Measurements from ENCODE around the gene UCK2. TPM values are rescaled to one million over a fixed set of nuclear protein-coding genes. Genes with fewer than 3 reads are reported as not detected.

The UCK2 gene
- total RNA-seq, 1 donor from 2014 or later: 44.2 TPM

GRCh38 chr1:165947797-165948455 is 120.5 kb downstream of the UCK2 start:
- H3K27ac Mint-ChIP-seq (ENCODE audit: unreplicated experiment): no peak overlapping the region
- H3K4me1 Mint-ChIP-seq (ENCODE audit: low read depth): no peaks in the 10 kb centered on the region
- no peak for TF ChIP-seq CTCF (IDR thresholded peaks at IDR 0.05)
- DNase-seq (ENCODE audit: low spot score): no peak
- H3K9me3 Mint-ChIP-seq (ENCODE audit: low read depth): no peaks in the 10 kb centered on the region
- no peaks in the 10 kb centered on the region for H3K36me3 Mint-ChIP-seq (ENCODE audit: low read depth)
- H3K27me3 Mint-ChIP-seq (ENCODE audit: low read depth): peaks cover 26% of the 10 kb centered on the region
- H3K4me3 Mint-ChIP-seq (ENCODE audit: unreplicated experiment): no peak overlapping the region

GRCh38 chr1:165949335-165950130 is 122.1 kb downstream of the UCK2 start:
- Mint-ChIP-seq H3K4me1 (ENCODE audit: low read depth) (no peaks in the 10 kb centered on the region), H3K36me3 (ENCODE audit: low read depth) (no peaks in the 10 kb centered on the region), H3K27me3 (ENCODE audit: low read depth) (peaks cover 17% of the 10 kb centered on the region), H3K27ac (ENCODE audit: unreplicated experiment) (no peak overlapping the region), H3K9me3 (ENCODE audit: low read depth) (no peaks in the 10 kb centered on the region), H3K4me3 (ENCODE audit: unreplicated experiment) (no peak overlapping the region)
- DNase-seq (ENCODE audit: low spot score): no peak
- no peak for TF ChIP-seq CTCF (IDR thresholded peaks at IDR 0.05)

DNA sequence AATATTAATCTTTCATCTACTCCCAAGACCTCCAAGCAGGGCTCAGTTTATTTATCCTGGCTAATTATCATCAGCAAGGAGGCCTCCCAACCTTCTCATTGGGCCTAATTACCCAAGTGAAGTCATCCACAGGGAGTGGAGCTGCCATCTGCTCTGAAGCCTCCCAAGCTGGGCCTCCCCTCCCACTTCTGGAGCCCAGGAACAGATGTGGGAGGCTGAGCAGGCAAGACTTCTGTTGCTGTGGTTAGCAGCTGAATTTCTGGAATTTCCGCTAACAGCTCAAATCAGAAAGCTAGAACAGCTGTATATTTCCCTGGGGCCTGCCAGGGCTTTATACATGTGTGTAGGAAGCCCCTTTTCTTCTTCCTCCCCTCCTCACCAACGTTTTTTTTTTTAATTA is 127.5 kb downstream of the UCK2 start:
- Mint-ChIP-seq H3K9me3 (ENCODE audit: low read depth) (no peaks in the 10 kb centered on the region), H3K4me3 (ENCODE audit: unreplicated experiment) (no peak overlapping the region), H3K4me1 (ENCODE audit: low read depth) (no peaks in the 10 kb centered on the region), H3K36me3 (ENCODE audit: low read depth) (no peaks in the 10 kb centered on the region), H3K27me3 (ENCODE audit: low read depth) (peaks cover 3% of the 10 kb centered on the region), H3K27ac (ENCODE audit: unreplicated experiment) (no peak overlapping the region)
- no peak for TF ChIP-seq CTCF (IDR thresholded peaks at IDR 0.05)
- DNase-seq (ENCODE audit: low spot score): no peak

DNA sequence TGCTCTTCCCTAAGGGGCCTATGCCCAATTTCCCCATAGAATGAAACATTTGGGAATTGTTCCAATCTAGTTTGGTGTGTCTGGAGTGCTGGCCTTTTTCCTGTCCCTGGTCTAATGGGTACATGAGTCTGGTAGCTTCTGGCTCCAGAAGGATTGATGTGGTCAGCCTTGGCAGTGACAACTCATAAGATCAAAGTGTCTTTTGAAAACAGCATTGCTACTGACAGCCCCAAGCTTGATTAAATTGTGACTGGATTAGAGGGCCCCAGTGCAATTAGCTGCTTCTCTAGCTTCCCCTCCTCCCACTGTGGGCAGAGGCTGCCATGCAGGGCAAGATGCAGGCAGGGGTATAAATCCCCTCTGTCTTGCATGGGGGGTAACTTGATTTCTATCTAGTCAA is 130.9 kb downstream of the UCK2 start:
- no peak for DNase-seq (ENCODE audit: low spot score)
- H3K36me3 Mint-ChIP-seq (ENCODE audit: low read depth): no peaks in the 10 kb centered on the region
- no peak for TF ChIP-seq CTCF (IDR thresholded peaks at IDR 0.05)
- no peak overlapping the region for H3K27ac Mint-ChIP-seq (ENCODE audit: unreplicated experiment)
- no peaks in the 10 kb centered on the region for H3K4me1 Mint-ChIP-seq (ENCODE audit: low read depth)
- no peaks in the 10 kb centered on the region for H3K9me3 Mint-ChIP-seq (ENCODE audit: low read depth)
- H3K4me3 Mint-ChIP-seq (ENCODE audit: unreplicated experiment): no peak overlapping the region
- peaks cover 5% of the 10 kb centered on the region for H3K27me3 Mint-ChIP-seq (ENCODE audit: low read depth)

DNA sequence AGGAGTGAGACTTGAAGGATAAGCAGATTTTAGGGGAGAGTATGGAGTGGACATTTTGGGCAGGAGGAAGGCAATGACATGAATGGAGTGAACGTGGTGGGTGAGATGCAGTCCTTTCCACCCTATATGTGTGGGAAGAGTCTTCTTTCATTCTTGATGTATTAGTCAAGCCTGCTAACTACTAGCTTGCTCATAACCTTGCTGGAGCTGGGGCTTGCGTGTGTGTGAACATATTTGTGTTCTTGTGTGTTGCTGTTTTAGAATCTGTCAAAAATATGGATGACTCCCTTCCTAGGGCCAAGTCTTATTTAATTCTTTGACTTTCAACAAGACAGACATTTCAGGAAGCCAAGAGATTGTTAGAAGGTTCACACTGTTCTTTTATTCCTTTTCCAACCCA is 132.7 kb downstream of the UCK2 start:
- Mint-ChIP-seq H3K27ac (ENCODE audit: unreplicated experiment) (no peak overlapping the region), H3K27me3 (ENCODE audit: low read depth) (peaks cover 5% of the 10 kb centered on the region), H3K4me3 (ENCODE audit: unreplicated experiment) (no peak overlapping the region), H3K36me3 (ENCODE audit: low read depth) (no peaks in the 10 kb centered on the region), H3K4me1 (ENCODE audit: low read depth) (no peaks in the 10 kb centered on the region), H3K9me3 (ENCODE audit: low read depth) (no peaks in the 10 kb centered on the region)
- no peak for DNase-seq (ENCODE audit: low spot score)
- no peak for TF ChIP-seq CTCF (IDR thresholded peaks at IDR 0.05)

Measured in chondrocyte (in vitro differentiated cells).